ENCODE results near the gene GPR15LG.
"Not testable (repeated sequence)": the region's sequence is repeated elsewhere in the genome, so short reads cannot be mapped to it uniquely, and the experiment has no call there.

GPR15LG gene

GRCh38 chr10:84166620-84167288 is 6.8 kb upstream of the GPR15LG start:
- no peak for DNase-seq (ENCODE audit: low read depth in 2 of 2)

GRCh38 chr10:84167289-84167653 is 6.3 kb upstream of the GPR15LG start:
- not testable (repeated sequence) for DNase-seq (ENCODE audit: low read depth in 2 of 2)

- not testable (repeated sequence) for DNase-seq (ENCODE audit: low read depth in 2 of 2)
Observed at GRCh38 chr10:84168382-84168781, 5.2 kb upstream of the GPR15LG start.

- DNase-seq (ENCODE audit: low read depth in 2 of 2), result not testable (repeated sequence)
Observed at GRCh38 chr10:84171237-84171636, 2.4 kb upstream of the GPR15LG start.

- not testable (repeated sequence) for DNase-seq (ENCODE audit: low read depth in 2 of 2)
Observed at GRCh38 chr10:84171700-84172466, 1.7 kb upstream of the GPR15LG start.

- DNase-seq (ENCODE audit: low read depth in 2 of 2), result no peak
Observed at GRCh38 chr10:84172467-84173356, 889 bp upstream of the GPR15LG start.

- no peak for DNase-seq (ENCODE audit: low read depth in 2 of 2)
Observed at GRCh38 chr10:84175436-84175835, 1.8 kb downstream of the GPR15LG start.

GRCh38 chr10:84176351-84176750 is 2.8 kb downstream of the GPR15LG start:
- DNase-seq (ENCODE audit: low read depth in 2 of 2), result no peak

GRCh38 chr10:84176836-84177474 is 3.4 kb downstream of the GPR15LG start:
- DNase-seq (ENCODE audit: low read depth in 2 of 2), result no peak

GRCh38 chr10:84177541-84178141 is 4.0 kb downstream of the GPR15LG start:
- peak in 1 of 2 donors; percentile 12 for DNase-seq (ENCODE audit: low read depth in 2 of 2)

GRCh38 chr10:84178160-84178609 is 4.6 kb downstream of the GPR15LG start:
- no peak for DNase-seq (ENCODE audit: low read depth in 2 of 2)

- DNase-seq (ENCODE audit: low read depth in 2 of 2), result no peak
Observed at GRCh38 chr10:84179059-84179710, 5.6 kb downstream of the GPR15LG start.

GRCh38 chr10:84180386-84180785 is 6.8 kb downstream of the GPR15LG start:
- DNase-seq (ENCODE audit: low read depth in 2 of 2), result not testable (repeated sequence)

GRCh38 chr10:84181631-84182030 is 8.0 kb downstream of the GPR15LG start:
- DNase-seq (ENCODE audit: low read depth in 2 of 2), result no peak

- no peak for DNase-seq (ENCODE audit: low read depth in 2 of 2)
Observed at GRCh38 chr10:84184517-84184916, 10.9 kb downstream of the GPR15LG start.

GRCh38 chr10:84185526-84186175 is 12.1 kb downstream of the GPR15LG start:
- DNase-seq (ENCODE audit: low read depth in 2 of 2), result no peak

- DNase-seq (ENCODE audit: low read depth in 2 of 2), result no peak
Observed at GRCh38 chr10:84188815-84189214, 15.2 kb downstream of the GPR15LG start.

- no peak for DNase-seq (ENCODE audit: low read depth in 2 of 2)
Observed at GRCh38 chr10:84190621-84191020, 17.0 kb downstream of the GPR15LG start.

GRCh38 chr10:84191106-84191505 is 17.5 kb downstream of the GPR15LG start:
- DNase-seq (ENCODE audit: low read depth in 2 of 2), result no peak

GRCh38 chr10:84193327-84193726 is 19.7 kb downstream of the GPR15LG start:
- DNase-seq (ENCODE audit: low read depth in 2 of 2), result no peak

All from stimulated activated CD4-positive, alpha-beta T cell treated with anti-CD3 and anti-CD28 coated beads, Interleukin-1b, Interleukin-23, amount 100 ng/mL, for 4 hours (primary cell).